HG03558 (cell line): ENCODE data around the gene MESP2.
"Not testable (repeated sequence)": the region's sequence is repeated elsewhere in the genome, so short reads cannot be mapped to it uniquely, and the experiment has no call there.

ENCODE experiments used
- ATAC-seq: cut with Tn5 transposase; IDR thresholded peaks from one replicate; pipeline ENCODE4 v1.9.1; 2021; ENCODE audit warnings: moderate number of reproducible peaks; ENCODE audit not compliant: unreplicated experiment; ENCODE audit errors: extremely low read depth

MESP2 gene

DNA sequence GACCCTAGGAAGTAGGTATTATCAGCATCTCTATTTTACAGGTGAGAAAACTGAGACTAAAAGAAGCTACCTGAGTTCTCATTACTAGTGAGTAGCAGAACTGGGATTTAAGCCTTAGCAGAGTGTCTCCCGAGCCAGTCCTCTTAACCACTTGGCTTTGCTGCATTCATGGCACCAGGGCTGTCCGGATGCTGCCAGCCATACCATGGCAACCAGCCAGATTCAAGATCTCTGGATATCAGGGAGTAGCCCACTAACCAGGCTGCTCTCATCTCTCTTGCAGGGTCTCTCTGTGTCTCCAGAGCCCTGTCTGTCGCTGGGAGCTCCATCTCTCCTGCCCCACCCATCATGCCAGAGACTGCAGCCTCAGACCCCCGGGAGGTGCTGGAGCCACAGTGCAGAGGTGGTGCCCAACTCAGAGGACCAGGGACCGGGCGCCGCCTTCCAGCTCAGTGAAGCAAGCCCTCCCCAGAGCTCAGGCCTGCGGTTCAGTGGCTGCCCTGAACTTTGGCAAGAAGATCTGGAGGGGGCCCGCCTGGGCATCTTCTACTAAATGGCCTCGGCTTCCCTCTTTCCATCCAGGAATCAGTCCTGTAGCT lies 1.7 kb downstream of the MESP2 start:
- ATAC-seq = no peak

DNA sequence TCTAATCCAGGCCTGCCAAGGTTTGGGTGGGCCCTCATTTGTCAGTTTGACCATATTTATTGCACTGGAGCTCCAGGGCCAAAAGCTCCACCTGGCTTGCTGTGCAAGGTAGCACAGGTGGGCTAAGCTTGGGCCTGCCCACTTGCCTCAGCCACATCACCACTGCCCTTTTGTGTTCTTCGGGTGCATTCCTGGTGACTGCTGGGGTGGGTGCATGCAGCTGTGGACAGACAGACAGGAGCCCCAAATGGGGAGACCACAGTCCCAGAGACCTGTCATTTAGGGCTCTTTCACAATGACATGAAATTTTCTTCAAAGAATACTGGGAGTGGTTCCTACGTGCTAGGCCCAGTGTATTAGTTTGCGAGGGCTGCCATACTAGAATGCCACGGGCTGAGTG lies 2.7 kb downstream of the MESP2 start:
- ATAC-seq = no peak

DNA sequence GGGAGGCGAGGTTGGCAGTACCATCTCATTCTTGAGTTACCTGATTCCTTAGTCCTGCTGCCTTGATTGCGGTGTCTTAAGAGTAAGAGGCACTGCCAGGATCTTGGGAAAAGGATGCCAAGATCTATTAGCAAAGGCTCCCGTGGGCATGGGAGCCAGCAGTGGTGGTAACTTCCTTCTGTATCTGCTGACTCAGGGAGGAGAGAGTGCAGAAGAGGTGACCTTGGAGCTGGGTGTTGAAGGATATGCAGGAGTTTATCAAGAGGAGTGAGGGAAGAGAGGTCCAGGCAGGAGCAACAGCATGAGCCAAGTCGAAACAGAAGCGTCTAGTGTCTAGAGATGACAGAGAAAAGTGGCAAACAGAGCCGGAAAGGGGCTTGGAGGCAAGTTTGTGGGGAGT lies 4.5 kb downstream of the MESP2 start:
- no peak for ATAC-seq

DNA sequence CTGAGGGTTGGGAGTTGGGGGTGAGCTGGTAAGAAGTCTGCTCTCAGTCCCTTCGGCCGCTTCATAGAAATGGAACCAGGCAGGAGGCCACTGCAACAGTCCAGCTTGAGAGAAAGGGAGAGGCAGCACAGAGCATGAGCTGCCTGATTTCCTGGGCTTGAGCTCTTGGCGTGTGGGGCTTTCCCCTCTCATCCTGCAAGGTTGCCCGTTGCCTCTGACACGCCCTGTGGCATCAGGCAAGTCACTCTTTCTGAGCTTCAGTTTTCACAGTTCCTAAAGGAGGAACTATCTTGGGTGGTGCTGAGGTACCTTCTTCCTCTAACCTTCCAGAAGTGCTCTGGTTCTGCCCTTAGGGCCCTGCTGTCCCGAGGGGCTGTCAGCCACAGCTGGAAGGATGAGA lies 4.9 kb downstream of the MESP2 start:
- no peak for ATAC-seq

DNA sequence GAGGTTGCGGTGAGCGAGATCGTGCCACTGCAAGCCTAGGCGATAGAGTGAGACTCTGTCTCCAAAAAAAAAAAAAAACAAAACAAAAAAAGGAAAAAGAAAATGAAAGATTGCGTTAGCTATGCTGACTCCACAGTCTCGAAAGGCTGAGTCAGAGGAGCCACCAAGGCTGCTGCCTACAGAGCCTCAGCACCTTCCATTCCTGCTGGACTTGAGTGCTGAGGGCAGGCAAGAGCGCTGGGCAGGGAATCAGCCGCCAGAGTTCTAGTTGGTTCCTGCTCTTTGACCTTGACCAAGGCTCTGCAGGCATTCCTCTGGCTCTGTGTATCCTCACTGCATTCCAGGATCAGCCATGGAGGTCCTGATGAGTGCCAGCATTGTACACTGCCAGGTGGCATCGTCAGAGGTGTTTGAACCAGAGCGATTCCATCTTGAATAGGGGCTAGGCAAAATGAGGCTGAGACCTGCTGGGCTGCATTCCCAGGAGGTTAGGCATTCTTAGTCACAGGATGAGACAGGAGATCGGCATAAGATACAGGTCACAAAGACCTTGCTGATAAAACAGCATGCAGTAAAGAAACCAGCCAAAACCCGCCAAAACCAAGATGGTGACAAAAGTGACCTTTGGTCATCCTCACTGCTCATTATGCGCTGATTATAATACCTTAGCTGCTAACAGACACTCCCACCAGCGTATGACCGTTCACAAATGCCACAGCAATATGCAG lies 5.9 kb downstream of the MESP2 start:
- no peak for ATAC-seq

DNA sequence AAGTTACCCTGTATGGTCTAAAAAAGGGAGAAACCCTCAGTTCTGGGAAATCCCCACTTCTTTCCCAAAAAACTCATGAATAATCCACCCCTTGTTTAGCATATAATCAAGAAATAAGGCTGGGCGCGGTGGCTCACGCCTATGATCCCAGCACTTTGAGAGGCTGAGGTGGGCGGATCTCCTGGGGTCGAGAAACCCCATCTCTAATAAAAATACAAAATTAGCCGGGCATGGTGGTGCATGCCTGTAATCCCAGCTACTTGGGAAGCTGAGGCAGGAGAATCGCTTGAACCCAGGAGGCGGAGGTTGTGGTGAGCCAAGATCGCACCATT lies 6.5 kb downstream of the MESP2 start:
- not testable (repeated sequence) for ATAC-seq

DNA sequence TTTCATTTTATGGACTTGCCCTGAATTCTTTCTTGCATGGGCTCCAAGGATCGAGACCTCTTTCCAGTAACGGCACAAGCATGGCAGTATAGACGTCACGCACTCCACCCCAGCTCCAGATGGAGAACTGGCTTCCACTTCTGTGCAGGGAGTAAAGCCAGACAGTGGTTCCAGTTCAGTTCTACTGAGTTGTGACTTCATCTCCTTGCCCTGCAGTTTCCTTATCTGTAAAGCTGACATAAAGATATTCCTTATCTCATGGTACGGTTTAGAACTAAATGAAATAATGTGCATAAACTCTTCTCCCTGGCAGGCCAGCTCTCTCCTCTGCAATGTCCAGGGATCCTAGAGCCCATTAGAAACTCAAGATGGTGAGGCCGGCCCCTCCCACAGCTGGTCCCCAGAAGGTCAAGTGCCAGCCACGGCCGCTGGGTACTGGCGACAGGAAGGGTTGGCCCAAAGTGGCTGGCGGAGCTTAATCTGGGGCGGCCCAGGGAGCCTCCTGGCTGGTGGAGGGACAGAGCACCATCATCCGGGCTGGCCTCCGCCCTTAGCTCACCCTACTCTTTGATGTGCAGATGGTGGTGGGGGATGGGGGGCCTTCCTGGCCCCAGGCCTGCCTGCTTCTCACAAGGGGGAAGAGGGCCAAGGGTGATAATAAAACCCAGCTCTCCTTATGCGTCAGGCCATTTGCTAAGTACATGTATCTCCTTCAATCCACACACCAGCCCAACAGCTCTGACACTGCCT lies 7.2 kb downstream of the MESP2 start:
- ATAC-seq = no peak

DNA sequence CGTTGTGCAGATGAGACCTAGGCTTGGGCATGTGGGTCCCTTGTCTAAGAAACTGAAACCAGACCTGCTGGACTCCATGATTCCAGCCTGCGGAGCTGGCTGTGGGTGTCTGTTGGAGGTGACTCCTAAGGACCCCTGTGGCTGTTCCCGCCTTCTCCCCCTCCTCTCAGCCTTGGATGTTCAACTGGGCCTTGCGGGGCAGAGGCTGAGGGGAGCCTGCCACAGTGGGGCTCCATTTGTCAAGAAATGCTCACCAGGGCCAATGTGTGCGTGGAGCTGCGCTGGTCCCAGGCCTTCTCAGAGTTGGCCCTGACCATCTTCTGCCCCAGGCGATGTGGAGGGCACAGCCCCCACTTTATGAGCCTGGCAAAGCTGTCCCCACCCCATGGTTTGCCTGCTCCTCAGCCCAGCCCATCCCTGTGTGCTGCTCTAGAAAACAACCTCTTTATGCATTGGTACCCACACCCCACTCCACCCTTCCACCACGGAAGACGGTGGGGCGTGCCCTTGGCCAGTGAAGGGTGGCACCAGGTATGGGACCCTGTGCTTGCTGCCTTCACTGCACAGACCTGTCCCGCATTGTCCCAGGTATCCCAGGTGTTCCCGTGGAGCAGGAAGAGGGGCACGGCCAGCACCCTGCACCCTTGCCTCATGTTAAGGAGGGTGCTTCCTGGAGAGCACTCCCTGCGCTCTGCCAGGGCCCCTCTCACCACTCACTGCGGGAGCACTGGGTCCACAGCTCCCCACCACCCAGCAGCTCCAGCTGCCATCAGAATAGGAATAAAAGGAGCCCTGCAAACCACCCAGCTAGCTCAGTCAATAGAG lies 7.9 kb downstream of the MESP2 start:
- ATAC-seq = no peak

DNA sequence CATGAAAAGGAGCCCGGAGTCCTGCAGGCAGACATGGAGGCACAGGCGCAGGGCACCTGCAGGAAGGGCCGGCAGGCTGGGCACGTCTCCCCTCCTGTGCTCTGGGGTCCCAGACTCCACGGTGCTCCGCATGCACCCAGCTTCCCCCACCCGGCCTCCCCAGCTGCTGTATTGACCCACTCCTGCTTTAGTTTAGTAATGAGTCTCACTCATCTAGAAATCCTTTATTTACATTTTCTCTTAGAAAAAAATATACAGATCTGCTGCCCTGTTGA lies 8.5 kb downstream of the MESP2 start:
- no peak for ATAC-seq

DNA sequence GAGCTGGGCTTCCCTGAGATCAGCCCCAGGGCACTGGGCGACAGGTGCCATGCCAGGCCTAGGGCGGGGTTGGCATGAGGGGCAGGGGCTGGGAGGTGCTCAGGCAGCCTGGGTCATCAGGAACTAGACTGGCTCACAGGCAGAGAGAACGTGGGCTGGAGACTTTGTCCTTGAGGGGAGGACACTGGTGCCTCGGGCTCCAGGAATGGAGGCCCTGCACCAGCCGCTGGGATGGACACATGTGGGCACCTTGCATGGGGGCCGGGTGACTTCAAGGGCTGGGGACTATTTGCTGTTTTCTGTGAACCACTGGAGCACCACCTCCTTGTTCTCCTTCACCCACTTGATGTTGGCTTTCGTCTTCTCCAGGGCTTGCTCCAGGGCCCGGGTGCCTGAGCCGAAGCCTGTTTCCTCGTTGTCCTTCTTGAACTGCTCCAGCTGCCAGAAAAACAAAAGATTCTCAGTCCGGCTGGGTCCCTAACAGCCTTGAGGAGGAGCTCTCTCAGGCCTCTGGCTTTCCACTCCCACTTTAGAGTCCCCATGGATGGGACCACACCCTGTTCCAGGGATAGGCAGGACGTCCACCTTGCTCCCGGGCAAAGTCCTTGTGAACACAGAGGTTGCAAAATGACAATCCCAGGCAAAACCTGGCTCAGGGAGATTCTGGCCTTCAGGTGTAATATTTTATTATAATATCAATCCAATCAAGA lies 9.1 kb downstream of the MESP2 start:
- no peak for ATAC-seq

DNA sequence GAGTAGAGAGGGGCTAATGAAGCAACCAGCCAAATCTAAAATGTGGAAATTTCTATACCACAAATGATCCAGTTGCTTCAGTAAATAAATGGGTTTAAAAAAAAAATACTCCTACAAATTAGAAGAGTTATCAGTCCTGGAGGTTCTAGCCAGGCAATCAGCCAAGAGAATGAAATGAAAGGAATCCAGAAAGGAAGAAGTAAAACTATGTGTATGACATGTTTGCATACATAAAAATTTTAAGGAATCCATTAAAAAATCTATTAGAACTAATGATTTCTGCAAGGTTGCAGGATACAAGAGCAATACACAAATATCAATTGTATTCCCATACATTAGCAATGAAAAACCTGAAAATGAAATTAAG lies 9.6 kb downstream of the MESP2 start:
- ATAC-seq = no peak

DNA sequence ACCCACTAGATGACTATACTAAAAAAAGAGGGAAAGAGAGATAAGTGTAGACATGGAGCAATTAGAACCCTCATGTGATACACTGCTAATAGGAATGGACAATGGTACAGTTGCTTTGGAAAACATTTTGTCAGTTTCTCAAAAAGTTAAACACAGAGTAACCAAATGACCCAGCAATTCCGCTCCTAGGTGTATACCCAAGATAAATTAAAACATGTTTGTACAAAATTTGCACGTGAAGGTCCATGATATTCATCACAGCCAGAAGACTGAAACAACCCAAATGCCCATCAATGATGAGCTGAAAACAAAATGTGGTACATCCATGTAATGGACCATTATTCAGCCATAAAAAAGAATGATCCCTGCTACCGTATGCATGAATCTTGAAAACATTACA lies 11.8 kb downstream of the MESP2 start:
- ATAC-seq = no peak

DNA sequence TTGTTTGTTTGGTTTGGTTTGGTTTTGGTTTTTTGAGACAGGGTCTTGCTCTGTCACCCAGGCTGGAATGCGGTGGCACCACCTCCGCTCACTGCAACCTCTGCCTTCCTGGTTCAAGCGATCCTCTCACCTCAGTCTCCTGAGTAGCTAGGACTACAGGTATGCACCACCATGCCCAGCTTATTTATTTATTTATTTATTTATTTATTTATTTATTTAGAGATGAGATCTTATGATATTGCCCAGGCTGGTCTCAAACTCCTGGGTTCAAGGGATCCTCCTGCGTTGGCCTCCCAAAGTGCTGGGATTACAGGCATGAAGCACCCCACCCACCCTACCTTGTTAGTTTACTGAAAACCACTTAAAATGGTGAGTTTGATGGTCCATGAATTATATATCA lies 12.5 kb downstream of the MESP2 start:
- not testable (repeated sequence) for ATAC-seq

DNA sequence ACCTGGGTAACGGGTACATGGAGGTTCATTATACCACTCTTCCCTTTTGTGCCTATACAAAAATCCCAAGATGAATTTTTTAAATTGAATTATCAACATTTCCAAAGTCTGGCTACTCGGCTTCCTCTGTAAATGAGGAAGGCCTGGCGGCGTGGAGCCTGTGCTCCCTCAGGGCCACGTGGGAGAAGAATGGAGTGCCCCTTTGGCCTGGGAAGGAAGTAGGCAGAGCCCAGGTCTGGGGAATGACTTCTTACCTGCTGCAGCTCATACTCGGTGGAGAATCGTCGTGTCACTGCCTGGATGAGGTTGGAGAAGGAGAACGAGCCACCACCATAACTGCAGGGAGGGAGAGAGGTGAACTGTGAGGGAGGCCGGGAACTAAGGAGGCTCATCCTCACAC lies 14.1 kb downstream of the MESP2 start:
- no peak for ATAC-seq

DNA sequence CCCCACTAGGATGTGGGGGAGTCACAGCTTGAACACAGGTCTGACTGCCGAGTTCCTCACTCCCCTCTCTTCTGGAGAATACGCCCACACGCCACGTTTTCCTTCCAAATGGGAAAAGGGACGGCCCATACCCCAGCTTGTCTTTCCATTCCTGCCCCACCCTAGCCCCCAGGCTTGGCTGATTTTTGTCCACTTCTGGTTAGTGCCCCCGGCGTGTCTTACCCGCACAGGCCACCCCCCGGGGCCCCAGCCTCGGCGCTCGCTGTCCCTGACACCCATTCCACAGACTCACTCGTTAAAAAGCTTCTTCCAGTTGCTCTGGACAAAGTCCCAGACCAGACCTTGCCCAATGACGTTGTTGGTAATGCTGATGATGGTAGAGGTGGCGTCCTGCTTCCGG lies 14.5 kb downstream of the MESP2 start:
- ATAC-seq = no peak

DNA sequence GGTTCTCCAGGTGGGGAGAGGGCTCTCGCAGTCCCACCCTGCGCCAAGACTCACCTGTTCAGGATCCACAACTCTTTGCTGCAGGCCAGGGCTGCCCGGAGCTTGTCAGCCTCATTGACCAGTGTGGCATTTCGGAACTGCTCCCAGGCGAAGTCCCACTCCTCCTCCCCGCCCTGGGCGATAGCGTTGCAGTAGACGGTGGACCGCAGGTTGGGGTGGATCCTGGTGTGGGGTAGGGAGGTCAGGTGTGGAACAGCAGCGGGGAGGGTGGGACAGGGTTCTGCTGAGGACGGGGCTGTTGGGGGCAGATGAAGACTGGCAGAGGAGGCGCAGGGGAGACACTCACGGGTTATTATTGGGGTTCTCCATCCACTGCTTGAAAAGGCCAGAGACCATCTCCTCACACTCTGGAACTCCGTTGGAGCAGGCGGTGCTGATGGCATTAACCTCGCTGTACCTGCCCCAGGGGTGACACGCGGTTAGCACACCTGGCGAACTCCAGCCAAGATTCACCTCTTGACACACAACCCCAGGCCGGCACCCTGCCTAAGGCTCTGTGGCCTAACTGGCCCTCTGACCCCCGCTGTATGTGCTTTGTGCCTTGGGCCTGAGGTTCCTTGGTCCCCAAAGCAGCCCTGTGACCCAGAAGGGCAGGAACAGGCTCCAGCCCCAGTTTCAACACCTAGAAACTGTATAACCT lies 16.1 kb downstream of the MESP2 start:
- ATAC-seq = no peak

DNA sequence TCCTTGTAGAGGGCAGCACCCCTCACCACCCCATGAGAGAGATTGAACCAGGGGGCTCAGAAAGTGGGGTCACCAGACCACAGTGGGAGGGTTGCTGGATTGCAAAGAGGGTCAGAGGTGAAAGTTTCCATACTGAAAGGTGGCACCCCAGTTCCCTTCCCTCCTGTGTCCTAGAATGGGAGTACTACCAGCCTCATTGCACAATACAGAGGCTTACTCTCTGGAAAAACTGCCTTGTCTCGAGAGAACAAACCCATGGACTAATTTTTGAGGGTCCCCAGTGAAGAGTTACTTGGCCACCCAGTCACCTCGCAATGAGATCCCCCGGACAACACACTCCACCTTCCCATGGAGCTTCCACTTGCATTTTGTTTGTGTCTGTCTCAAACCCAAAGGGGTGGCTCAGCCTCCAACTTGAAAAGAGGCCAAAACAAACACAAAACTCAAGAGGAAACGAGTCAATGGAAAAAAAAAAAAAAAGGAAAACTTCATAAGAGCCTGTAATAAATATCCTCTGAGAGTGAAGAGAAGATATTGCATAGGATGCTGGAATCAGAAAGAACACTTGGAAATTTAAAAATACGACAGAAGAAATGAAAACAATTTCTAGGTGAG lies 18.6 kb downstream of the MESP2 start:
- ATAC-seq = no peak

DNA sequence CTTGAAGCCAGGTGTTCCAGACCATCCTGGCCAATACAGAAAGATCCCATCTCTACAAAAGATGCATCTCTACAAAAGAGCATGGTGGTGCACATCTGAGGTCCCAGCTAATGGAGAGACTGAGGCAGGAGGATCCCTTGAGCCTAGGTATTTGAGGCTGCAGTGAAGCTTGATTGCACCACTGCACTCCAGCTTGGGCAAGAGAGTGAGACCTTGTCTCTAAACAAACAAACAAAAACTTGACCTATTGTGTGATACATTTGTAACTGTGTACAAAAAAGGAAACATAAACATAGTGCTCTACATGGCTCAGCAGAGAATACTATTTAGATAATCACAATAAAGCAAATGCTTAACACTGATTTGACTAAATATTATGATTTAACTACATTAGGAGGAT lies 19.9 kb downstream of the MESP2 start:
- no peak for ATAC-seq

DNA sequence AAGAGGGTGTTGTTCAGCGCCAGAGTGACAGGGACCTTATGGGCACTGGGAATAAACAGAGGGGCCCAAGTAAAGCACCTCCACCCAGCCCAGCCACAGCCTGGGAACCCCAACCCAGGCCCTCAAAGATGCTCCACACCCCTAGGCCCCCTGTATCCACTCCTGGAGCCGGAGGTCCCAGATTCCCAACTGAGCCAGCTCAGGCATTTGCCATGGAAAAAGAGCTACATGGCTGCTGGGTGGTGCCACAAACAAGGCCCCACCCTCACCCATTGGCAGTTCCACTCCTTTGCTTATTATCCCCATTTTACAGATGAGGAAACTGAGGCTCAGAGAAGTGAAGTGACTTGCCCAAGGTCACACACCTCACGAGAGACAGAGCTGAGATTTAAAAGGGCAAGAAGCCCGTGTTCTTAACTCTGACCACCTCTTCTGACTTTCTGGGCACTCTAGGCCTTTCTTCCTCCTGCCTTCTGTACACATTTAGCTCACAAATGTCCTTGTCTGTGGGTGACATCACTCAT lies 21.6 kb downstream of the MESP2 start:
- ATAC-seq = no peak
